Raji (cell line): Measurements from ENCODE around the gene PET100.

Experiments used
- POLR2A ChIP-seq: IDR thresholded peaks from 2 replicates; pipeline ENCODE4 v1.6.1; 2011; ENCODE audit warnings: low read depth, low read length, control low read depth; ENCODE audit not compliant: insufficient read depth

The PET100 gene

DNA sequence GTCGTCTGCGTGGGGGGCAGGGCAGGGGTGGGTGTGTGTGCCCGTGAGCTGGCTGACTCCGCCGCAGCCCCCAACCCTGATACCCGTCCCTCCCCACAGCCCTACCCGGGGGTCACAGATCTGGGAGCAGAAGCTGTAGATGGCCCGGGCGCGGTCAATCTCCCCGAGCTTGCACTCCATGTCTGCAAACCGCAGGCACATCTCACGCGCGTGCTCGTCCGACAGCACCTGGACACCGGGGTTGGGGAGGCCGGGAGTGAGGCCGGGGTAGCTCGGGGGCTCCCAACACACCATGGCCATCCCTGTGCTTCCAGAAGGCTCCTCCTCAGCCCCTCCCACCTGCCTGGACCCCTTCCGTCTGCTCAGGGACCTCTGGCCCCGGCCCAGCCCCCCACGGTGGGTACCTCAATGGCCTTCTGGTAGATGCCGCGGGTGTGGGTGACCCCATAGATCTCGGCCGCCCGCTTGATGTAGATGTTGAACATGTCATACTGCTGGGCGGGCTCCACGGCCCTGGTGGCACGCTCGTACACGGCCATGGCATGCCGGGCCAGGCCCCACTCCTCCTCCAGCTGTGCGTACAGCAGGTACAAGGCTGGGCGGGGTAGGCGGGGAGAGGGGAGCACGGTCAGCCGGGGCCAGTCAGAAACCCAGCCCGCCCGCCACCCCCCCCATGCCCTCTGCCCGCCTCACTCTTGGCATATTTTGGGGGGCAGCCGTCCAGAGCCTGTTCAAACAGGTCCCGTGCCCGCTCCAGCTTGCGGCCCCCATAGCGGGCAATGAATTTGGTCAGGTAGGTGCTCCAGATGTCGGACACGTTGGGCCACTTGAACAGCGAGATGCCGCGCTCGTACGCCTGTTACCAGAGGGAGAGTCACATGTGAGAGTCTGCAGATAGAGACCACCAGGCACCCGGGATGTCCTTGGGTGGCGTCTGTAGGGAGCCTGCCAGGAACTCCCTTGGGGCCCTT lies 8.9 kb upstream of the PET100 start:
- TF ChIP-seq POLR2A, result no peak

DNA sequence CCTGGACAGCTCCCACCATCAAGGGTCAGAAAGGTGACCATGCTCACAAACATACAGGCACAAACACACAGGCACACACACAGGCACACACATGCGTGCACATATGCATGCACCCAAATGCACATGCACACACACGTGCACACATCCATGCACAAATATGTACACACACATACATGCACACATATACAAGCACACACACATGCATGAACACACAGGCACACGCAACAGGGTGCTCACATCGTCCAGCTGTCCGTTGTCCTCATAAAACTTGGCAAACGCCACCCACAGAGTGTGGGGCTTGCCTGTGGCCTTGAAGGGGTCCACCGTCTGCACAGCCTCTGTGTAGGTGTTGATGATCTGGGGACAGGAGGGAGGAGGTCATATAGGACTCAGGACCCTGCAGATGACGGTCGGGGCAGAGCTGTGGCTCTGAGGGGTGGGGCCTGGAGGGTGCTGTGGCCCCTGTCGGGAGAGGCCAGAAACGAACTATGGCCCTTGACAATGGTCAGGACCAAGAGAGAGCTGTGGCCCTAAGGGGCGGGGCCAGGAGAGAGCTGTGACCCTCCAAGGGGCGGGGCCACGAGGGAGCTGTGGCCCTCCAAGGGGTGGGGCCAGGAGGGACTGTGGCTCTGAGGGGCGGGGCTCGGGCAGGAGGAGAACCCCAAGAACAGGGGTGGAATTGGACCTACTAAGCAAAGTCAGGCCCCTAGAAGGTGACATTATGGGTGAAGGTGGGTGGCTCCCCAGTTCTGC lies 6.5 kb upstream of the PET100 start:
- no peak for TF ChIP-seq POLR2A

DNA sequence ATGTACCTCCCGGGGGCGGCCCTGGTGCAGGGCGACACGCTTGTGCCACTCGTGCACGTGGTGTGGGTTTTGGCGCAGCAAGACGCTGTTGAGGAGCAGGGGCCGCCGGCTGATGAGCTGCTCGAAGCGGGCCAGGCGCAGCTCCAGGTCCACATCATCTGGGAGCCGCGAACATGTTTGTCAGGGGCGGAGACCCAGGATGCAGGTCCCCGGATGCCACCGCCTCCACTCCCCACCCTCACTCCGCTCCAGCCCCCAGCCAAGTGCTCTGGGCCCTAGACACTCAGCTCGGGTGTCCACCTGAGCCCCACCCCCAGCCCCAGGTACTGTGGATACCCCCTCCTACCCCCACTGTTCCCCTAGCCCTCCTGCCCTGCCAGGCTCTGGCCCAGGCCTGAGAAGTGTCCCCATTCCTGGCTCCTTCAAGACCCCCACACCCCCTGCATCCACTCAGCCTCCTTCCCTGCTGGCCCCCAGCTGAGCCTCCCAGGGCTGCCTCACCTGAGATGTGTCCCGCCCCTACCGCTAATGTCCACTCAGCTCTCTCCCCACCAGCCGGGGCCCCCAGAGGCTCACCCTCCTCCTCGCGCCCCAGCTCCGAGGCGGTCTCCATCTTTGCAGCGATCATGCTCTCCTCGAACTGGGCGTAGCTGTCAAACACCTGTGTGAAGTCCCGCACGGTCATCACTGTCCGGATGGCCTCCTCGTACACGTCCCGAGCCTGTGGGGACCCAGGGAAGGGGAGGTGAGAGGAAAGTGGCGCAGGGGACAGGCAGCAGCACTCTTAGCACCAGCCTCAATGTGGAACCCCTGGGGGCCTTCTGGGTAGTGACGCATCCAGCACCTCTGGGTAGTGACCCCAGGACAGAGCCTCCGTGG lies 5.6 kb upstream of the PET100 start:
- TF ChIP-seq POLR2A, result no peak

DNA sequence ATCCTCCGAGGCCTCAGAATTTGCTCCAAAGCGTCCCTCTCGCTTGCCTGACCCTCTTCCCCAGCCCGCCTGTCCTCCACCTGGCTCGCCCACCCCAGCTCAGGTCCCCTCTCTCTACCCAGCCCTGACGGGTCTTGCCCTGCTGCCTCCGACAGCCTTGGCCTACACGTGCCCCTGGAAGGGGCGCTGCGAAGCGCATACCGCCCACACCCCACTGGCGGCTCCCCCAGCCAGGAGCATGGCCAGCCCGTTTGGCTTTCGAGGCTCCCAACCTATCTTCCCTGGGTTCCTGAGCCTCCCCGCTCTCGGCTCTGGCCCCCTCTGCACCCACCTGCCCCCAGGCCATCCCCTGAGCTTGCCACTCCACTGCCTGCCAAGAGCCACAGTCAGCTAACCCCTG lies 4.8 kb upstream of the PET100 start:
- TF ChIP-seq POLR2A, result no peak

DNA sequence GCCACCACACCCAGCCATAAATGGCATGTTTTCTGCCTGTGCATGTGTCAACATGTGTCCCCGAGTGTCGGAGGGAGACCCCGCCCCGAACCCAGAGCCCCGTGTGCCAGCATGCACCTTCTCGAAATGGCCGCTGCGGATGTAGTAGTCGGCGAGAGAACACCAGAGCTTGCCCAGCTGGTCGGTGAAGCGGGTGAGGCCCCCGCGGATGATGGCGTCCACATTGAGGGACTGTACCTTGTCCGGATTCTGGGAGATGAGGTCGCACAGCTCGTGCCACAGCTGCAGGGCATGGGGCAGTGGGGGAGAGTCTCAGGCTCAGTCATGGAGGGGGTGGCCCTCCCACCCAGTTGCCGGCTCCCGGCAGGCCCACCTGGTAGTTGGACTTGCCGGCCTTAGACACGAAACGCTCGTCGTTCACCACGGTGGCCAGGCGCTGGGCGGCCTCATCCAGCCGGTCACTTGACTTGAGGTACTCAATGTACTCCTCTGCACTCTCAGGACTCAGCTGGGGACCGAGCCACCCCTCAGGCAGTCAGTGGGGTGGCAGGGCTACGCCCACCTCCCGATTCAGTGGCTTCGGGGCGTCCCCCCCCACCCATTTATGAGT lies 3.7 kb upstream of the PET100 start:
- no peak for TF ChIP-seq POLR2A

DNA sequence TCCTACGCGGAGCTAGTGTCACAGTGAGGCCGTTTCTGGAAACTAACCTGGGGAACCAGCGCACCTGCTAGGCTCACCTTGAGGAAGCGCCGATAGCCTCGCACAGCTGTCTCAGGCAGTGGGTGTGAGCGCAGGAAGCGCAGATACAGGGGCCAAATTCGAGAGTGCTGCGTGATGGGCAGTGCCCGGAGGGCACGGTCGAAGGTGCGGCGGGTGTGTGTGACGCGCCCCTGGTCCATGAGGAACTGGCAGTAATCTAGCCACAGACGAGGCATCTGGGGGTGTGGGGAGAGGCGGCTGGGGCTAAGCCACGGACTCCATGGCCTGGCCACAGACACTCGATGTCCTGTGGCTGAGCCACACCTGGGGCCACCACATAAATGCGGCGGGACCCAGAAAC lies 2.4 kb upstream of the PET100 start:
- no peak for TF ChIP-seq POLR2A

- TF ChIP-seq POLR2A, result no peak
Measured at GRCh38 chr19:7628589-7629311, 843 bp upstream of the PET100 start.

GRCh38 chr19:7631577-7631976 lies 2.0 kb downstream of the PET100 start:
- no peak for TF ChIP-seq POLR2A

DNA sequence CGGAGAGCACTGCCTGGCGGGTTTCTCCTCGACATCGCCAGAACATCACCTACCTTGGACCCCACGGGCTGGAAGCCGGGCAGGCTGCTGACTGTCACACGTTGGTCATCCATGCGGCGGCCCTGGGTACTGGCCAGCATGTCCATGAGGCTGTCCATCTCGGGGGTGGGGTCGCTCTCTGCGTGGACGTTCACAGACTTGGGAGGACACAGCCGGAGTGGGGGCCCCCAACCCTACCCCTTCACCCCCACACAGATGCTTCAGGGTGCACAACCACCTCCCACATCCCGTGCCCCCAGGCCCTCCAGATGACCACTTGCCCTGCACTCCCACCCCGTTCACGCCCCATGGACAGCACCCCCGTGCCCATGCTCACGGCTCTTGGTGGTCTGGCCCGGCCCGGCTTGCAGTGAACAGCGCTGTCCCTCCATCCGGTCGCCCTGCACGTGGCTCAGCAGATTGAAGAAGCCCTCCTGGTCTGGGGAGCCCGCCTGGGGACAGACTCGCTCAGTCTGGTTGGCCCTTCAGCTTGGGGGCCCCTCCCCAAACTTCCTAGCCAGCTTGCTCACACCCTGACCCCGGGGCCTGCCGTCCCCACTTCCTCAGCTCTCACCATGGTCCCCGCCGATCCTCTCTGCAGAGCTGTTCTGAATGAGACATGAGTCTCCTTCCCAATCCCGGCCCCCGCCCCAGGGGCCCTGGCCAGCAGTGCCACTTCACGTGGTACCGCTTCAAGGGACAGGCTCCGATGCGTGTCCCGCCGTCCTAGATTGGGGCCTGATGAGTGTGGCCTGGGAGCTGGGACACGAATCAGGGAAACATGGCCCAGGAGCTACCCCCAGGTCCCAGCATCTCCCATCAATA lies 3.0 kb downstream of the PET100 start:
- no peak for TF ChIP-seq POLR2A

- no peak for TF ChIP-seq POLR2A
Measured at GRCh38 chr19:7633698-7634097, 4.1 kb downstream of the PET100 start, which contains the start of gene PCP2. PCP2 (minus strand) TSS chr19:7633719; CDS start chr19:7633457, 262 bp downstream.

- TF ChIP-seq POLR2A, result no peak
Measured at GRCh38 chr19:7635670-7636069, 6.1 kb downstream of the PET100 start.

DNA sequence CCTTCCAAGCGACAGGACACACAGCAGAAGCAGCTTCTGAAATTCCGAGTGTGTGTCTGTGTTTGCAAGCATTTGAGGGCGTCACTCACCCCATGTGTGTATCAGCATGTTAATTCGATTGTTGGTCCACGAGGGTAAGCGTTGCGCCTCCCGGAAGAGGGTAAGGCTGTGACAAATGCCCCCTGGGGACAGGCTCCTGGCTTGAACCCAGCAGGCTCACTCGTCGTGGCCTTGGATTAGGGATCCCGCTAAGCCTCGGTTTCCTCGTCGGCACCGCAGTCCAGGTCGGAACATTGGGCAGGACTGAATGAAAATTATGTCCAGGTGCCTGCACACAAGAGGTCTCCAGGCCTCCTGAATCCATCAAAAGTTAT lies 6.7 kb downstream of the PET100 start:
- TF ChIP-seq POLR2A, result no peak
